Stimulated activated CD8-positive, alpha-beta memory T cell treated with anti-CD3 and anti-CD28 coated beads, Interleukin-12 subunit alpha, Interleukin-12 subunit beta, amount 100 ng/mL, for 4 hours (primary cell): Measurements from ENCODE around the gene NEK9.

Experiments
- DNase-seq: peaks from one replicate; pipeline ENCODE4 v3.0.0-alpha.2; 2020; ENCODE audit warnings: low read depth

NEK9 gene

GRCh38 chr14:75066691-75067090, 60.2 kb downstream of the NEK9 start:
- no peak for DNase-seq

- DNase-seq: no peak
Measured at GRCh38 chr14:75064205-75064567, 62.7 kb downstream of the NEK9 start.

GRCh38 chr14:75063491-75064204, 63.2 kb downstream of the NEK9 start, which contains the start of gene ACYP1:
Gene ACYP1, minus strand, starts transcription at chr14:75064024. Its CDS starts 471 bp downstream, at chr14:75063553.
- peak; percentile 79 for DNase-seq

- DNase-seq: no peak
Measured at GRCh38 chr14:75063013-75063412, 63.8 kb downstream of the NEK9 start.

GRCh38 chr14:75060420-75060819, 66.4 kb downstream of the NEK9 start:
- no peak for DNase-seq

- DNase-seq: no peak
Measured at GRCh38 chr14:75059642-75060041, 67.2 kb downstream of the NEK9 start.

- DNase-seq: no peak
Measured at GRCh38 chr14:75054421-75054820, 72.4 kb downstream of the NEK9 start.

GRCh38 chr14:75053396-75054291, 73.2 kb downstream of the NEK9 start:
- no peak for DNase-seq

- no peak for DNase-seq
Measured at GRCh38 chr14:75051556-75051899, 75.3 kb downstream of the NEK9 start.

- DNase-seq: peak; percentile 66
Measured at GRCh38 chr14:75050852-75051555, 75.8 kb downstream of the NEK9 start, which contains the start of gene MLH3. Gene MLH3, minus strand, starts transcription at chr14:75051467. Its CDS starts 1,812 bp downstream, at chr14:75049655.

- DNase-seq: no peak
Measured at GRCh38 chr14:75049731-75050201, 77.1 kb downstream of the NEK9 start.

- no peak for DNase-seq
Measured at GRCh38 chr14:75049136-75049535, 77.7 kb downstream of the NEK9 start.

- DNase-seq: no peak
Measured at GRCh38 chr14:75048101-75048500, 78.7 kb downstream of the NEK9 start.

- DNase-seq: no peak
Measured at GRCh38 chr14:75047506-75047905, 79.3 kb downstream of the NEK9 start.

GRCh38 chr14:75046899-75047298, 79.9 kb downstream of the NEK9 start:
- DNase-seq: no peak

- no peak for DNase-seq
Measured at GRCh38 chr14:75046275-75046674, 80.6 kb downstream of the NEK9 start.

- DNase-seq: no peak
Measured at GRCh38 chr14:75044752-75045151, 82.1 kb downstream of the NEK9 start.

- no peak for DNase-seq
Measured at GRCh38 chr14:75044322-75044721, 82.5 kb downstream of the NEK9 start.

- no peak for DNase-seq
Measured at GRCh38 chr14:75042035-75042434, 84.8 kb downstream of the NEK9 start.

GRCh38 chr14:75041613-75042012, 85.2 kb downstream of the NEK9 start:
- no peak for DNase-seq

GRCh38 chr14:75040959-75041358, 85.9 kb downstream of the NEK9 start:
- DNase-seq: no peak

- no peak for DNase-seq
Measured at GRCh38 chr14:75040507-75040906, 86.3 kb downstream of the NEK9 start.
